LNCaP clone FGC (cell line): ENCODE measurements around the gene PHB1.

ENCODE experiments used
- DNase-seq: peaks from one replicate; pipeline ENCODE4 v3.0.0-alpha.2; 2011; ENCODE audit warnings: low read depth
- H3K4me3 ChIP-seq: 2 replicates; pipeline ENCODE4 v1.5.1; 2011; ENCODE audit warnings: mild to moderate bottlenecking, low read depth, low read length, control low read depth
- TF ChIP-seq, protein P1 (sequence below): IDR thresholded peaks from 2 replicates; pipeline ENCODE4 v1.5.1; 2012; ENCODE audit warnings: mild to moderate bottlenecking; ENCODE audit not compliant: control insufficient read depth, insufficient read depth; ENCODE audit errors: extremely low read depth

The PHB1 gene

DNA sequence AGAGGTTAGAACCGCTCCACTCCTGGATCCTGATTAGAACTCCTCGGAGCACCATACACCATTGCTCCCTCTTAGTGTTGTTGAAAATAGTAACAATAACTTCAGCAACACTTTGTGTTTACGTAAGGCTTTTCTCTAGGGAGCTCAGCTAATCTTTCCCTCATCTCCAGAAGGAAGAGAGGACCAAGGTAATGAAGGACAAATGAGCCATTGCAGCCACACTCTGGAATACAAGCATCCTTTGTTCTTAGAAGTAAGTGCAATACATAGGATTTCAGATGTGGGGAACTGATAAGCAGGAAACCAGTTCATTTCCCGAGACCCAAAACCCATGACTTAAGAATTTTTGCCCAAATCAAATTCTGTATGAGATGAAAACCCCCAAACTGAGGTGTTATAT is 29.7 kb downstream of the PHB1 start:
- TF ChIP-seq, protein P1, sequence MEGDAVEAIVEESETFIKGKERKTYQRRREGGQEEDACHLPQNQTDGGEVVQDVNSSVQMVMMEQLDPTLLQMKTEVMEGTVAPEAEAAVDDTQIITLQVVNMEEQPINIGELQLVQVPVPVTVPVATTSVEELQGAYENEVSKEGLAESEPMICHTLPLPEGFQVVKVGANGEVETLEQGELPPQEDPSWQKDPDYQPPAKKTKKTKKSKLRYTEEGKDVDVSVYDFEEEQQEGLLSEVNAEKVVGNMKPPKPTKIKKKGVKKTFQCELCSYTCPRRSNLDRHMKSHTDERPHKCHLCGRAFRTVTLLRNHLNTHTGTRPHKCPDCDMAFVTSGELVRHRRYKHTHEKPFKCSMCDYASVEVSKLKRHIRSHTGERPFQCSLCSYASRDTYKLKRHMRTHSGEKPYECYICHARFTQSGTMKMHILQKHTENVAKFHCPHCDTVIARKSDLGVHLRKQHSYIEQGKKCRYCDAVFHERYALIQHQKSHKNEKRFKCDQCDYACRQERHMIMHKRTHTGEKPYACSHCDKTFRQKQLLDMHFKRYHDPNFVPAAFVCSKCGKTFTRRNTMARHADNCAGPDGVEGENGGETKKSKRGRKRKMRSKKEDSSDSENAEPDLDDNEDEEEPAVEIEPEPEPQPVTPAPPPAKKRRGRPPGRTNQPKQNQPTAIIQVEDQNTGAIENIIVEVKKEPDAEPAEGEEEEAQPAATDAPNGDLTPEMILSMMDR = no peak

DNA sequence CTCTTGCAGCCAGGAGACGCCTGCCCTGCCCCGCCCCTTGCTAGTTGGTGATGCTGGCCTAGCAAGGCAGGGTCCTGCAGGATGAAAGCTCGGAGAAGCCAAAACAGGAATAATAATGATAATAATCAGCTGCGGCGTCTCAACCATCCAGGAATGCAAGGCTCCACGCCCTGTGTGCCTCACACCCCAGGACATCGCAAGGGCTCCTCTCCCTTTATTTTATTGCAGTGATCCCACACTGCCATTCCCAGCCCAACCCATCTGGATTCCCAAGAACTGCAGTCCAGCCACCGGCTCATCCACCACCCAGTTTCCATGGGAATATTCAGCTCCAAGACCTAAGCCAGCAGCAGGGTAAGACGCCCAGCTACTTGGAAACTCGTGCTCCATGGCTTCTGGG is 31.6 kb downstream of the PHB1 start:
- DNase-seq = no peak
- TF ChIP-seq, protein P1 = no peak
- no peak overlapping the region for H3K4me3 ChIP-seq

More for the DNA sequence above, 29.7 kb downstream of the PHB1 start:
- H3K4me3 ChIP-seq = no peak overlapping the region
- no peak for DNase-seq

DNA sequence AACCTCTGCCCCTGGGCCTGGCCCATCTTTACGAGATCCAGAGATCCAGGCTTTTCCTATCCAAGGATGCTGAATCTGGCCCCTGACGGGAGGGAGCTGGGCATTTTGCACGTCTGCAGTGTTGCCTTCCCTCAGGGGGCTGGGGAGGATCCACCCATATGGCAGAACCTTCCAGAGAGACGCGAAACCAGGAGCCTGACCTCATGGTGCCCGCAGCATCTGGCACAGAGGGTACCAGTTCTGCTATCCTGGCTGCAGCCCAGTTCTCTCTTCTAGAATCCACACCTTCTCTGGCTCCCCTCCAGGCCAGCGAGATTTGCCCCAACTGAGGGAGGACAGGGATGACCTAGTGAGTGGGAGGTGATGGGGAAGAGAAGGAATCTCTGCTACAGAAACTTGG is 32.1 kb downstream of the PHB1 start:
- no peak for DNase-seq
- H3K4me3 ChIP-seq = no peak overlapping the region
- TF ChIP-seq, protein P1 = no peak

DNA sequence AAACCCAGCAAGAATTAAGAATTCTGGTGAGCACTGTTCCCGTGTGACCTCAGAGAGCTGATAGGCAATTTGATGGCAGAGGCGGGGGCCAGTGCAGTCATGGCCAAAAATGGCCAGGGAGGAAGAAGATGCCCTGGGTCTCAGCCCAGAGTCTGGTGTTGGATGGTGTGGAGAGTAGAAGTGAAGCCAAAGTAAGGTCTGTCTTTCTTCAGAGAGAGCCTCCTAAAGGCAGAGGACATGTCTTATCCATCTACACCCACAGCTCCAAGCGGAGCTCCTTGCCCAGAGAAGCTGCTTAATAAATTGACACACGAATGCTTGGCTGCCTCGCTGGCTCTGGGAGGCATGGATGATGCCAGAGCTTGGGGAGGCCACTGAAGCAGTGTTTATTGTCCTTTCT is 32.9 kb downstream of the PHB1 start:
- H3K4me3 ChIP-seq = no peak overlapping the region
- no peak for DNase-seq
- TF ChIP-seq, protein P1 = no peak

DNA sequence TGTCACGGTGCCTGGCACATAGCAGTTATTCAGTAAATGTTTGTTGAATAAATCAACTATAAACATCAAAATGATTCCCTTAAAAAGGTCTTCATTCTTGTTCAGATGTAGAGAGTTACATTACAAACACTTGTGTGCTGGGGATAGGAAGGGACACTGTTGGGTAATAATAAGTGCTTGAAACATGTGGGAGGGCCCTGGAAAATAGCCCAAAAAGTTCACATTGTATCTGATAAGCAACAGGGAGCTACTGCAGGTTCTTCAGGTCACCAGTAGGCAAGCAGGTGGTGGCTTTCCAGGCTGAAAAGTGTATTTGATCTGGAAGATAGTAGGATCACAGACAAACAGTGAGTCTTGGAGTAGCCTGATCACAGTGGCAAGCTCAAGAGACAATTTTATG is 33.6 kb downstream of the PHB1 start:
- TF ChIP-seq, protein P1 = no peak
- DNase-seq = no peak
- H3K4me3 ChIP-seq = no peak overlapping the region

DNA sequence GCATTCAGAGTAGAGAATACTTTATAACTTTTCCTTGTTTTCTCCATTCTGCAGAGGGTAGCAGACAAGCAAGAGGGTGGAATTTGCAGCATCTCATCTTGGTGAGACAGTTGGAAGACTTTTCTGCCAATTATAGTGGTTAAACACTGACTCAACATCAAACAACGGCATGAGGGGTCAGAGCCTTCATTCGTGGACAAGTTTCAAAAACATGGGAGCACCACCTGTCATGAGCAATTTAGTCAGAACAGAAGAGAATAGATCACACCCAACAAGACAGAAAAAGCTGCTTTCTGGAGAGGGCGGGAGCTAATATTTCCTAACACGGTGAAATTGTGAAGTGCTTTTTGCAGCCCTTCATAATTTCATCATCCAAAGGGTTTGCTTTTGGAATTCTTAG is 34.8 kb downstream of the PHB1 start:
- H3K4me3 ChIP-seq = no peak overlapping the region
- no peak for DNase-seq
- TF ChIP-seq, protein P1 = no peak

DNA sequence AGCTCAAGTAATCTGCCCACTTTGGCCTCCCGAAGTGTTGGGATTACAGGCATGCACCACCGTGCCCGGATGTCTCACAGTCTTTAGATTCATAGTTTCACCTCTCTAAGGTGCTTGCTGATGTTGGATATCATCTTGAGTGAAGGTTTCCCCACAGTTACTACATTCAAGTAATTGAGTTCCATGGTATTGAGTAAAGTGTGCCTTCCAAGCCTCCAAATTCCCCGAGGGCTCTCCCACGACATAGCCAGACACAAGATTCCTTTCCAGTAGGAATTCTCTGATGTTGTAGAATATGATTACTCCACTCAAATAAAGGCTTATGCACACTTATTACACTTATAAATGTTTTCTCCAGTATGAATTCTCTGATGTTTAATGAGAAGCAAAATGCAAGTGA is 36.4 kb downstream of the PHB1 start:
- DNase-seq = no peak
- TF ChIP-seq, protein P1 = no peak
- no peak overlapping the region for H3K4me3 ChIP-seq
